Peyer's patch (tissue), 4 donors: Measurements from ENCODE around the gene PSMG1.

ENCODE experiments used
- POLR2A ChIP-seq, 2 donors: fragments of 450-650 bp; IDR thresholded peaks; one replicate each; pipeline ENCODE4 v1.5.1; 2017; ENCODE audit warnings: antibody characterized with exemption in 2 of 2, mild to moderate bottlenecking in 2 of 2, moderate library complexity in 2 of 2
- TF ChIP-seq, protein P1 (sequence below), 6 experiments: fragments of 450-650 bp in 4 of 6; fragments of 200-600 bp in 2 of 6; sonication (generic) in 1 of 6; IDR thresholded peaks; one replicate each; pipeline ENCODE4 v1.5.1; 2017 to 2019; ENCODE audit warnings: antibody characterized with exemption in 6 of 6, mild to moderate bottlenecking in 3 of 6, moderate library complexity in 1 of 6

DNA sequence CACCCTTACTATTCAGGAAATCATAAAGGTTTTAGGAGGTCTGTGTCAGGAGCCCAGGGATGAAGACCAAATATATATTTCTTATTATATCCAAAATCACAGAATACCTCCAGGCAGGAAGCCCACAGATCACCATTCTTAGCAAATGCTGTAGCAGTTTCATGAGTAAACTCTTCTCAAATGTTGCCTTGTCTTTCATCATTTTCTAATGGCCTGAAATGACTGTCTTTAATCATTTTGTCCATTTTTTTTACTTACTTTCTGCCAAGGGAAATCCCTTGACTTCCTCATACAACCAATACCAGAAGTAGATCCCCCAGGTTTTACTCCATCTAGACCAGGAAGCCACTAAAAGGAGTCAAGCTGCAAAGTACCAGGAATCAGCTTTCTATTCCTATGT is 32.4 kb downstream of the PSMG1 start:
- TF ChIP-seq, protein P1, sequence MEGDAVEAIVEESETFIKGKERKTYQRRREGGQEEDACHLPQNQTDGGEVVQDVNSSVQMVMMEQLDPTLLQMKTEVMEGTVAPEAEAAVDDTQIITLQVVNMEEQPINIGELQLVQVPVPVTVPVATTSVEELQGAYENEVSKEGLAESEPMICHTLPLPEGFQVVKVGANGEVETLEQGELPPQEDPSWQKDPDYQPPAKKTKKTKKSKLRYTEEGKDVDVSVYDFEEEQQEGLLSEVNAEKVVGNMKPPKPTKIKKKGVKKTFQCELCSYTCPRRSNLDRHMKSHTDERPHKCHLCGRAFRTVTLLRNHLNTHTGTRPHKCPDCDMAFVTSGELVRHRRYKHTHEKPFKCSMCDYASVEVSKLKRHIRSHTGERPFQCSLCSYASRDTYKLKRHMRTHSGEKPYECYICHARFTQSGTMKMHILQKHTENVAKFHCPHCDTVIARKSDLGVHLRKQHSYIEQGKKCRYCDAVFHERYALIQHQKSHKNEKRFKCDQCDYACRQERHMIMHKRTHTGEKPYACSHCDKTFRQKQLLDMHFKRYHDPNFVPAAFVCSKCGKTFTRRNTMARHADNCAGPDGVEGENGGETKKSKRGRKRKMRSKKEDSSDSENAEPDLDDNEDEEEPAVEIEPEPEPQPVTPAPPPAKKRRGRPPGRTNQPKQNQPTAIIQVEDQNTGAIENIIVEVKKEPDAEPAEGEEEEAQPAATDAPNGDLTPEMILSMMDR (IDR thresholded peaks at IDR 0.05), result no peak
- no peak for TF ChIP-seq POLR2A (IDR thresholded peaks at IDR 0.05)
